C4-2B (cell line): Measurements from ENCODE around the gene HCN2.

ENCODE experiments used
- ZFX ChIP-seq: fragments of 450-650 bp; IDR thresholded peaks from 2 replicates; pipeline ENCODE4 v1.6.1; 2017
- TF ChIP-seq, protein P1 (sequence below): fragments of 450-650 bp; conservative IDR thresholded peaks from 2 replicates; pipeline ENCODE4 v1.5.1; 2017; ENCODE audit warnings: mild to moderate bottlenecking

DNA sequence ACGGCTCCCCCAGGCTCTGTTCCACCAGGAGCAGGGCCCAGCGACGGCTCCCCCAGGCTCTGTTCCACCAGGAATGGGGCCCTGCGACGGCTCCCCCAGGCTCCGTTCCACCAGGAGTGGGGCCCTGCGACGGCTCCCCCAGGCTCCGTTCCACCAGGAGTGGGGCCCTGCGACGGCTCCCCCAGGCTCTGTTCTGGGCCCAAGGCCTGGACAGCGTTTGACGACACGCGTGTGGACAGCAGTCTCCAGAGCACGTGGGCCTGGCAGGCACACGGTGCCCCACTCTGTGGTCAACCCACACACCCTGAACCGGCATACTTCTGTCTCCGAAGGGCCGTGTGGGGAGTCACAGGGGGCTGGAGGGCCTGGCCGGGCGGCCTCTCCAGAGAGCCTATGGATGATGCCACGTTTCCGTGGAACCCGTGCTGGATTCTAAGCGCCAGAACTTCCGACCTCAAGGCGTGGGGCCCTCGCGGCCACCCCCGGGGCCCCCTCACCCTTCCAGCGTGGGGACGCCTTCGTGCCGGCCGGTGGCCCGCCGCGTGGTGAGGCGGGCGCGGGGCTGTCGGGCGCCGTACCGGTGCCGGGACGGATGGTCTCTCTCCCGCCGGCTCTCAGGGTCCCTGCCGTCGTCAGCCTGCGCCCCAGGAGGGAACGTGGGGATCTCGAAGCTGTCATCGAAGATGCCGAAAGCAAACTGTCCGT is 61.6 kb downstream of the HCN2 start:
- TF ChIP-seq, protein P1, sequence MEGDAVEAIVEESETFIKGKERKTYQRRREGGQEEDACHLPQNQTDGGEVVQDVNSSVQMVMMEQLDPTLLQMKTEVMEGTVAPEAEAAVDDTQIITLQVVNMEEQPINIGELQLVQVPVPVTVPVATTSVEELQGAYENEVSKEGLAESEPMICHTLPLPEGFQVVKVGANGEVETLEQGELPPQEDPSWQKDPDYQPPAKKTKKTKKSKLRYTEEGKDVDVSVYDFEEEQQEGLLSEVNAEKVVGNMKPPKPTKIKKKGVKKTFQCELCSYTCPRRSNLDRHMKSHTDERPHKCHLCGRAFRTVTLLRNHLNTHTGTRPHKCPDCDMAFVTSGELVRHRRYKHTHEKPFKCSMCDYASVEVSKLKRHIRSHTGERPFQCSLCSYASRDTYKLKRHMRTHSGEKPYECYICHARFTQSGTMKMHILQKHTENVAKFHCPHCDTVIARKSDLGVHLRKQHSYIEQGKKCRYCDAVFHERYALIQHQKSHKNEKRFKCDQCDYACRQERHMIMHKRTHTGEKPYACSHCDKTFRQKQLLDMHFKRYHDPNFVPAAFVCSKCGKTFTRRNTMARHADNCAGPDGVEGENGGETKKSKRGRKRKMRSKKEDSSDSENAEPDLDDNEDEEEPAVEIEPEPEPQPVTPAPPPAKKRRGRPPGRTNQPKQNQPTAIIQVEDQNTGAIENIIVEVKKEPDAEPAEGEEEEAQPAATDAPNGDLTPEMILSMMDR, result no peak
- no peak for TF ChIP-seq ZFX
